ENCODE measurements around the gene RBM5.

DNA sequence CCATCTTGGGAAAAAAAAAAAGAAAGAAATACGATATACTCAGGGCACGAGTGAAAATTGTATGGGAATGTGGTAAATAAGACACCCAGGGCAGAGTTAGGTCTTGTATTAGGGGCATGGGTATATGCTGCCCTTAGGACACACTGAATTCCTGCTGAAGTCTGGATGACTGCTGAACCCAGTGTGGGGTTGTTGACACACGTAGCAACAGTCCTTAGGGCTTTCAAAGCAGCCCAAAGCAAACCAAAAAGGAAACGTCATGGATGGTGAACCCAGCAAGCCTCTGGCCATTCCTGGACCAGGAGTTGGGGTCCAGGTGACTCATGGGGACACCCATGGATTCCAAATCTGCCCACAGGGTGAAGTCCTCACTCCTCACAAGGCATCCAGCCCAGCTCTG lies 39.3 kb downstream of the RBM5 start:
- TF ChIP-seq, protein P1, sequence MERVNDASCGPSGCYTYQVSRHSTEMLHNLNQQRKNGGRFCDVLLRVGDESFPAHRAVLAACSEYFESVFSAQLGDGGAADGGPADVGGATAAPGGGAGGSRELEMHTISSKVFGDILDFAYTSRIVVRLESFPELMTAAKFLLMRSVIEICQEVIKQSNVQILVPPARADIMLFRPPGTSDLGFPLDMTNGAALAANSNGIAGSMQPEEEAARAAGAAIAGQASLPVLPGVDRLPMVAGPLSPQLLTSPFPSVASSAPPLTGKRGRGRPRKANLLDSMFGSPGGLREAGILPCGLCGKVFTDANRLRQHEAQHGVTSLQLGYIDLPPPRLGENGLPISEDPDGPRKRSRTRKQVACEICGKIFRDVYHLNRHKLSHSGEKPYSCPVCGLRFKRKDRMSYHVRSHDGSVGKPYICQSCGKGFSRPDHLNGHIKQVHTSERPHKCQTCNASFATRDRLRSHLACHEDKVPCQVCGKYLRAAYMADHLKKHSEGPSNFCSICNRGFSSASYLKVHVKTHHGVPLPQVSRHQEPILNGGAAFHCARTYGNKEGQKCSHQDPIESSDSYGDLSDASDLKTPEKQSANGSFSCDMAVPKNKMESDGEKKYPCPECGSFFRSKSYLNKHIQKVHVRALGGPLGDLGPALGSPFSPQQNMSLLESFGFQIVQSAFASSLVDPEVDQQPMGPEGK (CRISPR knock-in tag; IDR thresholded peaks at IDR 0.05; ENCODE audit: borderline replicate concordance): no peak
- TF ChIP-seq, protein P2, sequence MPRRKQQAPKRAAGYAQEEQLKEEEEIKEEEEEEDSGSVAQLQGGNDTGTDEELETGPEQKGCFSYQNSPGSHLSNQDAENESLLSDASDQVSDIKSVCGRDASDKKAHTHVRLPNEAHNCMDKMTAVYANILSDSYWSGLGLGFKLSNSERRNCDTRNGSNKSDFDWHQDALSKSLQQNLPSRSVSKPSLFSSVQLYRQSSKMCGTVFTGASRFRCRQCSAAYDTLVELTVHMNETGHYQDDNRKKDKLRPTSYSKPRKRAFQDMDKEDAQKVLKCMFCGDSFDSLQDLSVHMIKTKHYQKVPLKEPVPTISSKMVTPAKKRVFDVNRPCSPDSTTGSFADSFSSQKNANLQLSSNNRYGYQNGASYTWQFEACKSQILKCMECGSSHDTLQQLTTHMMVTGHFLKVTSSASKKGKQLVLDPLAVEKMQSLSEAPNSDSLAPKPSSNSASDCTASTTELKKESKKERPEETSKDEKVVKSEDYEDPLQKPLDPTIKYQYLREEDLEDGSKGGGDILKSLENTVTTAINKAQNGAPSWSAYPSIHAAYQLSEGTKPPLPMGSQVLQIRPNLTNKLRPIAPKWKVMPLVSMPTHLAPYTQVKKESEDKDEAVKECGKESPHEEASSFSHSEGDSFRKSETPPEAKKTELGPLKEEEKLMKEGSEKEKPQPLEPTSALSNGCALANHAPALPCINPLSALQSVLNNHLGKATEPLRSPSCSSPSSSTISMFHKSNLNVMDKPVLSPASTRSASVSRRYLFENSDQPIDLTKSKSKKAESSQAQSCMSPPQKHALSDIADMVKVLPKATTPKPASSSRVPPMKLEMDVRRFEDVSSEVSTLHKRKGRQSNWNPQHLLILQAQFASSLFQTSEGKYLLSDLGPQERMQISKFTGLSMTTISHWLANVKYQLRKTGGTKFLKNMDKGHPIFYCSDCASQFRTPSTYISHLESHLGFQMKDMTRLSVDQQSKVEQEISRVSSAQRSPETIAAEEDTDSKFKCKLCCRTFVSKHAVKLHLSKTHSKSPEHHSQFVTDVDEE (CRISPR knock-in tag; IDR thresholded peaks at IDR 0.05): no peak
- TF ChIP-seq ZNF8 (CRISPR knock-in tag; IDR thresholded peaks at IDR 0.05): no peak
- no peak for TF ChIP-seq ZFP3 (CRISPR knock-in tag; IDR thresholded peaks at IDR 0.05)
- no peak for TF ChIP-seq ARNTL (CRISPR knock-in tag; IDR thresholded peaks at IDR 0.05; ENCODE audit: borderline replicate concordance, low read depth)
- no peak for TF ChIP-seq ZC3H10 (CRISPR knock-in tag; IDR thresholded peaks at IDR 0.05)
- TF ChIP-seq, protein P3, sequence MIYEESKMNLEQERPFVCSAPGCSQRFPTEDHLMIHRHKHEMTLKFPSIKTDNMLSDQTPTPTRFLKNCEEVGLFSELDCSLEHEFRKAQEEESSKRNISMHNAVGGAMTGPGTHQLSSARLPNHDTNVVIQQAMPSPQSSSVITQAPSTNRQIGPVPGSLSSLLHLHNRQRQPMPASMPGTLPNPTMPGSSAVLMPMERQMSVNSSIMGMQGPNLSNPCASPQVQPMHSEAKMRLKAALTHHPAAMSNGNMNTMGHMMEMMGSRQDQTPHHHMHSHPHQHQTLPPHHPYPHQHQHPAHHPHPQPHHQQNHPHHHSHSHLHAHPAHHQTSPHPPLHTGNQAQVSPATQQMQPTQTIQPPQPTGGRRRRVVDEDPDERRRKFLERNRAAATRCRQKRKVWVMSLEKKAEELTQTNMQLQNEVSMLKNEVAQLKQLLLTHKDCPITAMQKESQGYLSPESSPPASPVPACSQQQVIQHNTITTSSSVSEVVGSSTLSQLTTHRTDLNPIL (CRISPR knock-in tag; IDR thresholded peaks at IDR 0.05; ENCODE audit: low read depth): no peak
- no peak for TF ChIP-seq ZFP30 (CRISPR knock-in tag; IDR thresholded peaks at IDR 0.05)
- TF ChIP-seq, protein P4, sequence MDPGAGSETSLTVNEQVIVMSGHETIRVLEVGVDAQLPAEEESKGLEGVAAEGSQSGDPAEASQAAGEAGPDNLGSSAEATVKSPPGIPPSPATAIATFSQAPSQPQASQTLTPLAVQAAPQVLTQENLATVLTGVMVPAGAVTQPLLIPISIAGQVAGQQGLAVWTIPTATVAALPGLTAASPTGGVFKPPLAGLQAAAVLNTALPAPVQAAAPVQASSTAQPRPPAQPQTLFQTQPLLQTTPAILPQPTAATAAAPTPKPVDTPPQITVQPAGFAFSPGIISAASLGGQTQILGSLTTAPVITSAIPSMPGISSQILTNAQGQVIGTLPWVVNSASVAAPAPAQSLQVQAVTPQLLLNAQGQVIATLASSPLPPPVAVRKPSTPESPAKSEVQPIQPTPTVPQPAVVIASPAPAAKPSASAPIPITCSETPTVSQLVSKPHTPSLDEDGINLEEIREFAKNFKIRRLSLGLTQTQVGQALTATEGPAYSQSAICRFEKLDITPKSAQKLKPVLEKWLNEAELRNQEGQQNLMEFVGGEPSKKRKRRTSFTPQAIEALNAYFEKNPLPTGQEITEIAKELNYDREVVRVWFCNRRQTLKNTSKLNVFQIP (CRISPR knock-in tag; IDR thresholded peaks at IDR 0.05; ENCODE audit: borderline replicate concordance, low read depth): no peak

Data from SK-N-SH treated with all-trans-retinoic acid at 6 μM for 48 hours (cell line).